H1 (cell line): ENCODE results near the gene CDC14B. TPM values are rescaled to one million over a fixed set of nuclear protein-coding genes. Genes with fewer than 3 reads are reported as not detected.

Experiments
- CTCF ChIA-PET: fragments of 300-600 bp; sonication (Branson Sonifier 250); formaldehyde crosslinking; loops from one replicate; lab custom pipeline; 2021; ENCODE audit not compliant: partially characterized antibody; lab: Charles Lee
- POLR2A ChIA-PET: fragments of 300-600 bp; sonication (Branson Sonifier 250); formaldehyde crosslinking; loops from one replicate; lab custom pipeline; 2021; ENCODE audit warnings: inconsistent platforms; ENCODE audit not compliant: partially characterized antibody; lab: Charles Lee
- DNase-seq, 2 experiments: peaks; one replicate each; pipeline versions ENCODE4 v3.0.0 to v3.0.0-alpha.2; 2010 to 2022; ENCODE audit warnings: low spot score in 2 of 2, low read depth in 1 of 2, mixed read lengths in 1 of 2
- FAIRE-seq: peaks from 2 replicates; lab custom pipeline; 2011; peaks lifted over from hg19 to GRCh38; lab: Jason Lieb, UNC
- H2AFZ ChIP-seq: 2 replicates; pipeline ENCODE4 v1.8.1; 2012; ENCODE audit warnings: low read length, inconsistent platforms
- H2AK5ac ChIP-seq: 2 replicates; pipeline ENCODE4 v1.6.1; 2013; ENCODE audit warnings: low read depth, low read length
- H2BK120ac ChIP-seq: replicated peaks from 2 replicates; pipeline ENCODE3; 2013; ENCODE audit warnings: low read depth, low read length, inconsistent platforms
- H2BK12ac ChIP-seq: 2 replicates; pipeline ENCODE4 v1.6.1; 2013; ENCODE audit warnings: low read depth, low read length
- H2BK15ac ChIP-seq: 2 replicates; pipeline ENCODE4 v1.6.1; 2013; ENCODE audit warnings: low read length
- H2BK20ac ChIP-seq: 2 replicates; pipeline ENCODE4 v1.6.1; 2013; ENCODE audit warnings: low read length
- H2BK5ac ChIP-seq: 2 replicates; pipeline ENCODE4 v1.6.1; 2013; ENCODE audit warnings: low read depth, low read length
- H3K14ac ChIP-seq: 2 replicates; pipeline ENCODE4 v1.6.1; 2013; ENCODE audit warnings: inconsistent platforms; ENCODE audit not compliant: insufficient read length
- H3K18ac ChIP-seq: 2 replicates; pipeline ENCODE4 v1.6.1; 2013; ENCODE audit warnings: low read length; ENCODE audit errors: extremely low read depth
- H3K23ac ChIP-seq: 2 replicates; pipeline ENCODE4 v1.6.1; 2013; ENCODE audit warnings: inconsistent platforms; ENCODE audit not compliant: insufficient read length
- H3K23me2 ChIP-seq: 2 replicates; pipeline ENCODE4 v1.6.1; 2013; ENCODE audit warnings: low read depth, low read length
- H3K27ac ChIP-seq: 2 replicates; pipeline ENCODE4 v1.6.1; 2011; ENCODE audit warnings: low read depth, low read length, inconsistent platforms
- H3K27me3 ChIP-seq, 4 experiments: replicated peaks in 1 of 4; 1 replicate in 1 of 4; 2 replicates in 3 of 4; pipeline versions ENCODE4 v1.6.1 to v1.8.1; 2011 to 2013; ENCODE audit warnings: low read length in 3 of 4, mild to moderate bottlenecking in 3 of 4, inconsistent platforms in 2 of 4, mixed read lengths in 2 of 4, moderate library complexity in 1 of 4; ENCODE audit not compliant: control insufficient read depth in 3 of 4, insufficient read depth in 3 of 4; ENCODE audit errors: extremely low read depth in 1 of 4
- H3K36me3 ChIP-seq, 4 experiments: 2 replicates each; pipeline versions ENCODE4 v1.6.1 to v1.8.1; 2011 to 2013; ENCODE audit warnings: mild to moderate bottlenecking in 4 of 4, low read length in 3 of 4, moderate library complexity in 2 of 4, control low read depth in 1 of 4, inconsistent platforms in 1 of 4; ENCODE audit not compliant: insufficient read depth in 4 of 4, control insufficient read depth in 2 of 4
- H3K4ac ChIP-seq: replicated peaks from 2 replicates; pipeline ENCODE3; 2013; ENCODE audit warnings: low read length, low read depth, mixed read lengths, inconsistent platforms; ENCODE audit not compliant: insufficient read length
- H3K4me1 ChIP-seq, 4 experiments: replicated peaks in 1 of 4; 1 replicate in 1 of 4; 2 replicates in 3 of 4; pipeline versions ENCODE4 v1.6.1 to v1.8.1; 2011 to 2013; ENCODE audit warnings: low read length in 3 of 4, inconsistent platforms in 2 of 4, mixed read lengths in 1 of 4; ENCODE audit not compliant: insufficient read depth in 4 of 4, control insufficient read depth in 3 of 4
- H3K4me2 ChIP-seq, 2 experiments: 2 replicates each; pipeline versions ENCODE4 v1.6.1 to v1.8.1; 2011 to 2013; ENCODE audit warnings: low read depth in 2 of 2, low read length in 2 of 2, control low read depth in 1 of 2, inconsistent platforms in 1 of 2, mild to moderate bottlenecking in 1 of 2; ENCODE audit not compliant: insufficient read depth in 1 of 2
- H3K4me3 ChIP-seq, 4 experiments: fragments of 200-600, 300-600 bp in 1 of 4; sonication (generic), shearing (Covaris generic), sonication (Bioruptor Twin) in 1 of 4; 2 replicates each; pipeline versions ENCODE4 v1.5.1 to v1.8.1; 2011 to 2016; ENCODE audit warnings: low read length in 4 of 4, low read depth in 3 of 4, control low read depth in 2 of 4, inconsistent platforms in 2 of 4, mild to moderate bottlenecking in 2 of 4, mixed read lengths in 1 of 4, moderate library complexity in 1 of 4; ENCODE audit not compliant: insufficient read depth in 2 of 4; ENCODE audit errors: extremely low read depth in 1 of 4
- H3K56ac ChIP-seq: replicated peaks from 2 replicates; pipeline ENCODE3; 2013; ENCODE audit warnings: low read depth, mild to moderate bottlenecking, mixed read lengths, low read length, inconsistent platforms; ENCODE audit not compliant: insufficient read length
- H3K79me1 ChIP-seq: 2 replicates; pipeline ENCODE4 v1.6.1; 2013; ENCODE audit warnings: low read depth, low read length, control low read depth
- H3K79me2 ChIP-seq, 2 experiments: 2 replicates each; pipeline versions ENCODE4 v1.6.1 to v1.8.1; 2012 to 2013; ENCODE audit warnings: low read length in 2 of 2, mild to moderate bottlenecking in 2 of 2, inconsistent platforms in 1 of 2; ENCODE audit not compliant: insufficient read depth in 2 of 2, control insufficient read depth in 1 of 2
- H3K9ac ChIP-seq, 4 experiments: replicated peaks in 1 of 4; 1 replicate in 1 of 4; 2 replicates in 3 of 4; pipeline versions ENCODE4 v1.6.1 to v1.8.1; 2011 to 2013; ENCODE audit warnings: low read depth in 3 of 4, low read length in 3 of 4, control low read depth in 2 of 4, mild to moderate bottlenecking in 2 of 4, moderate library complexity in 2 of 4, inconsistent platforms in 1 of 4; ENCODE audit errors: extremely low read depth in 1 of 4
- H3K9me3 ChIP-seq, 2 experiments: 2 replicates each; pipeline versions ENCODE4 v1.6.1 to v1.8.1; 2012 to 2013; ENCODE audit warnings: mild to moderate bottlenecking in 2 of 2, moderate library complexity in 2 of 2, control low read depth in 1 of 2, inconsistent platforms in 1 of 2, low read depth in 1 of 2, low read length in 1 of 2, mixed read lengths in 1 of 2; ENCODE audit not compliant: insufficient read depth in 2 of 2
- H4K20me1 ChIP-seq, 2 experiments: replicated peaks in 1 of 2; 2 replicates each; pipeline versions ENCODE3 to v1.8.1; 2011 to 2013; ENCODE audit warnings: inconsistent platforms in 2 of 2, low read length in 2 of 2, mild to moderate bottlenecking in 1 of 2; ENCODE audit not compliant: insufficient read depth in 2 of 2, control insufficient read depth in 1 of 2
- H4K5ac ChIP-seq: 2 replicates; pipeline ENCODE4 v1.6.1; 2013; ENCODE audit warnings: low read length, low read depth, mixed read lengths, inconsistent platforms; ENCODE audit not compliant: insufficient read length
- H4K8ac ChIP-seq: 2 replicates; pipeline ENCODE4 v1.8.0; 2013; ENCODE audit warnings: mild to moderate bottlenecking, moderate library complexity, low read length, inconsistent platforms; ENCODE audit not compliant: insufficient read depth; ENCODE audit errors: extremely low read depth
- H4K91ac ChIP-seq: replicated peaks from 2 replicates; pipeline ENCODE3; 2013; ENCODE audit warnings: low read length, mixed read lengths, inconsistent platforms; ENCODE audit not compliant: insufficient read length
- ASH2L ChIP-seq: fragments of 200-600, 300-600 bp; sonication (generic); IDR thresholded peaks from one replicate; pipeline ENCODE4 v1.7.1; 2017; ENCODE audit warnings: low read length
- BCL11A ChIP-seq, 2 experiments: IDR thresholded peaks; one replicate each; pipeline ENCODE4 v1.6.1; 2011; ENCODE audit warnings: low read depth in 2 of 2, low read length in 2 of 2, mild to moderate bottlenecking in 2 of 2
- EGR1 ChIP-seq: IDR thresholded peaks from 2 replicates; pipeline ENCODE4 v1.6.1; 2011; ENCODE audit warnings: low read depth, low read length, borderline replicate concordance
- EP300 ChIP-seq, 2 experiments: IDR thresholded peaks; 1 replicate in 1 of 2; 2 replicates in 1 of 2; pipeline ENCODE4 v1.6.1; 2011 to 2012; ENCODE audit warnings: low read depth in 2 of 2, low read length in 2 of 2, mild to moderate bottlenecking in 2 of 2, borderline replicate concordance in 1 of 2, inconsistent platforms in 1 of 2, moderate library complexity in 1 of 2
- MAFK ChIP-seq: IDR thresholded peaks from 2 replicates; pipeline ENCODE4 v1.6.1; 2012; ENCODE audit warnings: low read depth, mild to moderate bottlenecking, improper control_type of control experiment, low read length
- MAX ChIP-seq: IDR thresholded peaks from 2 replicates; pipeline ENCODE4 v1.6.1; 2012; ENCODE audit warnings: inconsistent platforms
- NRF1 ChIP-seq: IDR thresholded peaks from 2 replicates; pipeline ENCODE4 v1.6.1; 2011; ENCODE audit warnings: mild to moderate bottlenecking, low read depth, low read length, improper control_type of control experiment
- RBBP5 ChIP-seq: IDR thresholded peaks from 2 replicates; pipeline ENCODE4 v1.7.1; 2012; ENCODE audit warnings: low read depth, mild to moderate bottlenecking, inconsistent platforms, low read length, moderate library complexity, borderline replicate concordance
- RFX5 ChIP-seq: IDR thresholded peaks from 2 replicates; pipeline ENCODE4 v1.6.1; 2011; ENCODE audit warnings: low read depth, low read length, improper control_type of control experiment, borderline replicate concordance
- SP1 ChIP-seq: IDR thresholded peaks from 2 replicates; pipeline ENCODE4 v1.6.1; 2011; ENCODE audit warnings: low read depth, low read length
- TAF1 ChIP-seq: IDR thresholded peaks from 2 replicates; pipeline ENCODE4 v1.6.1; 2011; ENCODE audit warnings: mild to moderate bottlenecking, low read depth, low read length
- TCF12 ChIP-seq: IDR thresholded peaks from 2 replicates; pipeline ENCODE4 v1.6.1; 2011; ENCODE audit warnings: low read depth, mild to moderate bottlenecking, low read length
- WGBS, 2 experiments: shearing (Covaris generic) in 1 of 2; methylation state at CpG; one replicate each; pipeline versions ENCODE4 v1.1.6 to v1.1.7; 2013 to 2015; ENCODE audit warnings: low lambda C conversion rate in 2 of 2, mixed read lengths in 2 of 2, inconsistent platforms in 1 of 2, low coverage in 1 of 2, missing lambda C conversion rate in 1 of 2; ENCODE audit not compliant: insufficient replicate concordance in 2 of 2, insufficient coverage in 1 of 2, insufficient read length in 1 of 2; ENCODE audit errors: extremely low coverage in 1 of 2, missing lambda C conversion rate in 1 of 2; 5-methylcytosine and 5-hydroxymethylcytosine counted together
- polyA plus RNA-seq, 7 experiments: library from polyadenylated mRNA; depleted of rRNA in 3 of 7; stranded (reverse) in 5 of 7; unstranded in 2 of 7; fragments of >200 nt in 5 of 7; fragments of 200-250 nt in 2 of 7; gene quantifications; 1 replicate in 5 of 7; 2 replicates in 1 of 7; 4 replicates in 1 of 7; pipeline versions ENCODE4 v1.2.1 to v1.2.3, GENCODE V29; 2011 to 2013; ENCODE audit warnings: missing spikeins in 2 of 7, mixed read lengths in 2 of 7
- total RNA-seq: library from RNA; stranded (reverse); fragmentation: NEBNext Ultra II Directional; extraction: Animal tissue kit (Norgen Biotek cat#: 25700); gene quantifications from 2 replicates; pipeline ENCODE4 v1.2.1, GENCODE V29; 2021

Gene CDC14B
- total and polyA plus RNA-seq, 2 of the 8 experiments (the other 6 are each of a cell fraction or from before 2014, with no cell fraction given) = 17.2 to 44.6 TPM

GRCh38 chr9:96486386-96487028 is 133.1 kb downstream of the CDC14B start:
- no peak for FAIRE-seq
- no peak overlapping the region for H3K27ac ChIP-seq
- TF ChIP-seq RFX5 (no peak), SP1 (no peak), EP300 (IDR thresholded peaks at IDR 0.05; ENCODE audit: borderline replicate concordance in 1 of 2, low read depth in 2 of 2, low read length in 2 of 2) (no peak), TAF1 (no peak), TCF12 (no peak), EGR1 (no peak), NRF1 (no peak), MAFK (no peak), RBBP5 (no peak), MAX (no peak), ASH2L (no peak), BCL11A (IDR thresholded peaks at IDR 0.05; ENCODE audit: low read depth in 2 of 2, low read length in 2 of 2) (no peak)

More at GRCh38 chr9:96486386-96487028, 133.1 kb downstream of the CDC14B start:
- Histone ChIP-seq H4K8ac (0 out of 2 replicates have a peak overlapping the region, but pooled peaks have one; percentile 22), H3K9me3 (no peaks in the 10 kb centered on the region), H2BK15ac (no peak overlapping the region), H3K23ac (no peak overlapping the region), H3K27me3 (no peaks in the 10 kb centered on the region), H3K4ac (no peak overlapping the region), H3K4me3 (no peak overlapping the region), H3K79me2 (no peaks in the 10 kb centered on the region), H3K14ac (no peak overlapping the region), H4K20me1 (peaks cover 0 to 7% of the 10 kb centered on the region in 2 experiments), H3K4me2 (no peak overlapping the region), H2AK5ac (no peak overlapping the region), H3K4me1 (no peaks in the 10 kb centered on the region), H3K36me3 (peaks cover 0 to 28% (median 11%) of the 10 kb centered on the region in 4 experiments; a peak in 5 of 8 replicates), H3K79me1 (no peaks in the 10 kb centered on the region; the same call in 1 of the 2 replicates), H3K23me2 (no peaks in the 10 kb centered on the region), H2BK120ac (no peak overlapping the region), H2BK5ac (no peak overlapping the region), H4K5ac (no peak overlapping the region), H2BK12ac (no peak overlapping the region), H3K56ac (no peak overlapping the region), H4K91ac (no peak overlapping the region), H3K18ac (no peak overlapping the region), H2BK20ac (no peak overlapping the region), H3K9ac (no peak overlapping the region), H2AFZ (no peak overlapping the region)
- ChIA-PET CTCF (interaction anchor here (0.9 to 1.9 kb wide), 6 partner anchors 9 to 159 kb away, joined by 3 to 5 read pairs (median 4); no protein-coding TSS in a partner anchor), POLR2A (no interaction called here)
- WGBS, 2 experiments = 88% methylated on average over 7 of the region's 7 CpGs; no CpG with 5 or more reads in 1 of the 2 experiments
- DNase-seq = no peak
